ENCODE results near the gene TRPC4AP.

Gene TRPC4AP

DNA sequence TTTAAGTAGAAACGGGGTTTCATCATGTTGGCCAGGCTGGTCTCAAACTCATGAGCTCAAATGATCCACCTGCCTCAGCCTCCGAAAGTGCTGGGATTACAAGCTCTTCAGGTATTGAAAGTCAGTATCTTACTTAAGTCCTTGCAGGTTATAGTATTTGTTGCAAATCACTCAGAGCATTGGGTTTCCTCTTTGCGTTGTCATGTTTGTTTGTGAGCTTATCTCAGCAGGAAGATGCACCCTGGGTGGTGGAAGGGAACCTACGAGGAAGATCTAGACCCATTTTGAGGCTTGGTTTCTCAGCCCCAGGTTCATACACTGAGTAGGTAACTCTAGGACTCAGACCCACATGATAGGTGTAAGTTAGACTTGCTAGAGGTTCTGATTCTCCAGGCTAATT lies 118.4 kb downstream of the TRPC4AP start:
- TF ChIP-seq TAF1 (IDR thresholded peaks at IDR 0.05; ENCODE audit: borderline replicate concordance, insufficient read depth, low read length): no peak
- no peak for TF ChIP-seq POLR2AphosphoS5 (IDR thresholded peaks at IDR 0.05; ENCODE audit: low read depth, low read length)
- TF ChIP-seq FOXP2 (optimal IDR thresholded peaks at IDR 0.05; ENCODE audit: borderline replicate concordance, extremely low read depth, extremely low read length, insufficient read depth): no peak
- TF ChIP-seq, protein P1, sequence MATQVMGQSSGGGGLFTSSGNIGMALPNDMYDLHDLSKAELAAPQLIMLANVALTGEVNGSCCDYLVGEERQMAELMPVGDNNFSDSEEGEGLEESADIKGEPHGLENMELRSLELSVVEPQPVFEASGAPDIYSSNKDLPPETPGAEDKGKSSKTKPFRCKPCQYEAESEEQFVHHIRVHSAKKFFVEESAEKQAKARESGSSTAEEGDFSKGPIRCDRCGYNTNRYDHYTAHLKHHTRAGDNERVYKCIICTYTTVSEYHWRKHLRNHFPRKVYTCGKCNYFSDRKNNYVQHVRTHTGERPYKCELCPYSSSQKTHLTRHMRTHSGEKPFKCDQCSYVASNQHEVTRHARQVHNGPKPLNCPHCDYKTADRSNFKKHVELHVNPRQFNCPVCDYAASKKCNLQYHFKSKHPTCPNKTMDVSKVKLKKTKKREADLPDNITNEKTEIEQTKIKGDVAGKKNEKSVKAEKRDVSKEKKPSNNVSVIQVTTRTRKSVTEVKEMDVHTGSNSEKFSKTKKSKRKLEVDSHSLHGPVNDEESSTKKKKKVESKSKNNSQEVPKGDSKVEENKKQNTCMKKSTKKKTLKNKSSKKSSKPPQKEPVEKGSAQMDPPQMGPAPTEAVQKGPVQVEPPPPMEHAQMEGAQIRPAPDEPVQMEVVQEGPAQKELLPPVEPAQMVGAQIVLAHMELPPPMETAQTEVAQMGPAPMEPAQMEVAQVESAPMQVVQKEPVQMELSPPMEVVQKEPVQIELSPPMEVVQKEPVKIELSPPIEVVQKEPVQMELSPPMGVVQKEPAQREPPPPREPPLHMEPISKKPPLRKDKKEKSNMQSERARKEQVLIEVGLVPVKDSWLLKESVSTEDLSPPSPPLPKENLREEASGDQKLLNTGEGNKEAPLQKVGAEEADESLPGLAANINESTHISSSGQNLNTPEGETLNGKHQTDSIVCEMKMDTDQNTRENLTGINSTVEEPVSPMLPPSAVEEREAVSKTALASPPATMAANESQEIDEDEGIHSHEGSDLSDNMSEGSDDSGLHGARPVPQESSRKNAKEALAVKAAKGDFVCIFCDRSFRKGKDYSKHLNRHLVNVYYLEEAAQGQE (IDR thresholded peaks at IDR 0.05; ENCODE audit: insufficient read depth in 1 of 2, low read depth in 2 of 2, low read length in 2 of 2): no peak
- TF ChIP-seq SIN3A (IDR thresholded peaks at IDR 0.05; ENCODE audit: borderline replicate concordance, insufficient read depth, low read length): no peak

DNA sequence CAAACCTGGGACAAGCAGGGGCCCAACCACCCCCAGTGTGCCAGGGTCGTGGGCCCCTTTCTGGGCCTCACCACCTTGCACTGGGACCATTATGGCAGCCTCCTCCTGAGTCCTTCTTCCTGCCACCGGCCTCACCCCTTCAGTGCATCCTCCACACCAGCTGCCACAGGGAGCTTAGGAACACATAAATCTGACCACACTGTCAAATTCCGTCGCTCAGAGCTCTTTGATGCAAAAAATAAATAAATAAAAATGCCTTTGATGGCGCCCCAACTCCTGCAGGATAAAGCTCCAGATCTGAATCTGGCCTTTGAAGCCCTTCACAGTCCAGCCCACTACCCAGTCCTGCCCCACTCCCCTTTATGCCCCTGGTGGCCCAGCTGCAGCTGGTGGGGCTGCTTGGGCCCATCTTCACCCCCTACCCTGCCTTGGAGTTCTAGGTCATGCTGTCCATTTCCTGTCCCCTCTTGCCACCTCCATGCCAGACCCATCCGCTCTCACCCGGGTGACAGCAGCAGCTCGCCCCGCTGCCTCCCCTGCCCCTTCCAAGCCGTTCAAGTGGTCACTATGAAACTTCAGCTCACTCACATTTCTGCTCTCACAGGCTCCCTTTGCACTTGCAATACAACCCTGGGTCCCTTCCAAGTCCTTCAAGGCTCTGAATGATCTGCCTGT lies 120.9 kb downstream of the TRPC4AP start:
- no peak for TF ChIP-seq SIN3A (IDR thresholded peaks at IDR 0.05; ENCODE audit: borderline replicate concordance, insufficient read depth, low read length)
- TF ChIP-seq POLR2AphosphoS5 (IDR thresholded peaks at IDR 0.05; ENCODE audit: low read depth, low read length): no peak
- no peak for TF ChIP-seq TAF1 (IDR thresholded peaks at IDR 0.05; ENCODE audit: borderline replicate concordance, insufficient read depth, low read length)
- TF ChIP-seq FOXP2 (optimal IDR thresholded peaks at IDR 0.05; ENCODE audit: borderline replicate concordance, extremely low read depth, extremely low read length, insufficient read depth): no peak
- TF ChIP-seq, protein P1 (IDR thresholded peaks at IDR 0.05; ENCODE audit: insufficient read depth in 1 of 2, low read depth in 2 of 2, low read length in 2 of 2): no peak

DNA sequence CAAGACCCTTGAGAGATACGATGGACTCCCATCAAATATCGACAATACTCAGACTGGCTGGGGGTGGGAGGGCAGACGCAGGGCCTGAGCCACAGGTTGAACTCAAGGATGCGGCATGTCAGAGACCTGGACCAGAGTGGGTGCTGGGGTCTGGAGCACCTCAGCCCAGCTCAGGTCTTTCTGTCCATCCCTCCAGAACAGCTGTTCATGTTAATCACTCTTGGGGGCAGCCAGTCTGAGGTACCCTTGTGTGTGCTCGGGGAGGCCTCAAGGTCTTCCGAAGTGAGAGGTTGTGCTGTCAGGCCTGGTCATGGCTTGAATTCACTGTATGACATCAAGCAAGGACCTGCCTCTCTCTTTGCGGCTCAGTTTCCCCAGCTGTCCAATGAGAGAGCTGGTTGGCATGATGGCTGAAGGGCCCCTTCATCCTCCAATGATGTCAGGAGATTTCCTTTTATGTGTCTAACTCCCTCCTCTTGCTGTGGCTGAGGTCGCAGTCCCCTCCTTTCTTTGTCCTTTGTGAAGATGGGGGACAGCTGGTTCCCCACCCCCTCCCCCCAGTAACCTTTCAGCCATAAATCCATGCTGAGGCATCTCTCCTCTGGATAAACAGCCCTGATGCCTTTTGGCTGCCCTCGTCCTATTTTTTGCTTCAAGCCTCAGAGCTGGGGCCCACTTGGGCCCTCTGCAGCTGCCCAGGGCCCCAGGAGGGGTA lies 121.6 kb downstream of the TRPC4AP start:
- TF ChIP-seq FOXP2 (optimal IDR thresholded peaks at IDR 0.05; ENCODE audit: borderline replicate concordance, extremely low read depth, extremely low read length, insufficient read depth) (no peak), SIN3A (IDR thresholded peaks at IDR 0.05; ENCODE audit: borderline replicate concordance, insufficient read depth, low read length) (no peak), POLR2AphosphoS5 (IDR thresholded peaks at IDR 0.05; ENCODE audit: low read depth, low read length) (no peak), TAF1 (IDR thresholded peaks at IDR 0.05; ENCODE audit: borderline replicate concordance, insufficient read depth, low read length) (no peak)
- TF ChIP-seq, protein P1 (IDR thresholded peaks at IDR 0.05; ENCODE audit: insufficient read depth in 1 of 2, low read depth in 2 of 2, low read length in 2 of 2): no peak

DNA sequence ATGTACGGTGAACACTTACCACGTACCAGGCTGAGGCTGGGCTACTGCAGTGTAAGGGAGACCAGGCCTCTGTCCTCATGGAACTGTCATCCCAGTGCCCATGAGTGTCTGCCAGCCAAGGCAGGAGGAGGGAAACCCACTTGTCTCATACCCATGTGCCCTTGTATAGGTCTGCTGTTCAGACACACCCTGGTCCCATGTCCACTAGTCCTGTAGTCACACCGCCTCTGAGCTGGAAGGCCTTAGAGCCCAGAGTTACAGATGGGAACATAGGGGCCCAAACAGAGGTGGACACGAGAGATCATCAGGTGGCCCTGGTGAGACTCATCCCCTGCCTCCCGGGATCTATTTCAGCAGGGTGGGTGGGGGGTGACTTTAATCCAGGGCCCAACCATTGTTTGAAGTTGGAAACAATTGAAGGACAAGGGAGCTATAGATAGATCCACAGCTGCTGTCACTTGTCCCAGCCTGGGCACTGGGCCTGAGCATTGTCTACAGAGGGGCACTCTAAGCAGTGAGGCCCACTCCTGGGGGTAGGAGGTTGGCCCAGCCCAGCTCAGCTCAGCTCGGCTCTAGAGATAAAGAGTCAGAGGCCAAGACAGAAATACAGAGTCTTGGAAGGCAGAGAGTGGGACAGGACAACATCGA lies 122.3 kb downstream of the TRPC4AP start:
- TF ChIP-seq POLR2AphosphoS5 (IDR thresholded peaks at IDR 0.05; ENCODE audit: low read depth, low read length): no peak
- TF ChIP-seq FOXP2 (optimal IDR thresholded peaks at IDR 0.05; ENCODE audit: borderline replicate concordance, extremely low read depth, extremely low read length, insufficient read depth): no peak

DNA sequence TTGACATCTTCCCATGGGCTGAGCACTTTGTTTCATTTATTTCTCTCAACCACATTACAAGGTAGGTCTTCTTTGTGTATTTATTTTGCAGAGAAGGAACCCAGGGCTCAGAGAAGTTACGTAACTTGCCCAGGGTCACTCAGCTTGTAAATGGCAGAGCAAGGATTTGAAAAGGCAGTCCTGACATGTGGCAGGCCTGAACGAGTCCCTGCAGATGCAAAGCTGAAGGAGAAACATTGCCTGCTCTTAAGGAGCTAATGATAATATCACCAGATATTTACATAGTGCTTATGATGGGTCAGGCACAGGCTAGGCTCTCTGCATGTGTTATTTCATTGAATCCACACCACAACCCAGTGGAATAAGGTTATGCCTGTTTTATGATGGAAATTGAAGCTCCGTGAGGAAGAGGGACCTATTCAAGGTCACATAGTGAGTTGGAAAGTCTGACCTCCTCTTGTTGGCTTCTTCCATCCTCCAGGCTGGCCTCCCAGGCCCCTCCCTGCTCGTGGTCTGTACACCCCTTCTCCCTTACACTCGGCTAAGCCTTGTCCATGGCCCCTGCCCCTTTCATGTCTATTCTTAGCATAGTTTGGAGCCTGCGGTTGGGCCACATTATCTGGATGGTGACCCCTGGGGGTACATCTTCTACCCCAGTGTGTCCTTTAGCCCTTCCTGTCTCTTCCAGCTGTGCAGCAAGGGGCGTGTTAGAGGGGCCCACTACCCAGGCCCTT lies 124.4 kb downstream of the TRPC4AP start:
- TF ChIP-seq POLR2AphosphoS5 (IDR thresholded peaks at IDR 0.05; ENCODE audit: low read depth, low read length) (no peak), FOXP2 (optimal IDR thresholded peaks at IDR 0.05; ENCODE audit: borderline replicate concordance, extremely low read depth, extremely low read length, insufficient read depth) (no peak), SIN3A (IDR thresholded peaks at IDR 0.05; ENCODE audit: borderline replicate concordance, insufficient read depth, low read length) (no peak), TAF1 (IDR thresholded peaks at IDR 0.05; ENCODE audit: borderline replicate concordance, insufficient read depth, low read length) (no peak)
- TF ChIP-seq, protein P1 (IDR thresholded peaks at IDR 0.05; ENCODE audit: insufficient read depth in 1 of 2, low read depth in 2 of 2, low read length in 2 of 2): no peak

All from PFSK-1 (cell line).